OCI-LY1 (cell line): ENCODE results near the gene ZNF608.

Experiments used
- EZH2 ChIP-seq: fragments of 200-600 bp; sonication (generic), shearing (Covaris generic); IDR thresholded peaks from 2 replicates; pipeline ENCODE4 v1.8.0; 2017; ENCODE audit warnings: borderline replicate concordance, mixed run types, mild to moderate bottlenecking, antibody characterized with exemption, low read length, moderate library complexity, mixed read lengths
- TF ChIP-seq, protein P1 (sequence below): fragments of 200-600 bp; sonication (generic), shearing (Covaris generic); IDR thresholded peaks from 2 replicates; pipeline ENCODE4 v1.5.1; 2017; ENCODE audit warnings: mild to moderate bottlenecking, antibody characterized with exemption, low read length, moderate library complexity, mixed read lengths

GRCh38 chr5:124708086-124708485 is 38.4 kb downstream of the ZNF608 start:
- TF ChIP-seq EZH2 = no peak
- TF ChIP-seq, protein P1, sequence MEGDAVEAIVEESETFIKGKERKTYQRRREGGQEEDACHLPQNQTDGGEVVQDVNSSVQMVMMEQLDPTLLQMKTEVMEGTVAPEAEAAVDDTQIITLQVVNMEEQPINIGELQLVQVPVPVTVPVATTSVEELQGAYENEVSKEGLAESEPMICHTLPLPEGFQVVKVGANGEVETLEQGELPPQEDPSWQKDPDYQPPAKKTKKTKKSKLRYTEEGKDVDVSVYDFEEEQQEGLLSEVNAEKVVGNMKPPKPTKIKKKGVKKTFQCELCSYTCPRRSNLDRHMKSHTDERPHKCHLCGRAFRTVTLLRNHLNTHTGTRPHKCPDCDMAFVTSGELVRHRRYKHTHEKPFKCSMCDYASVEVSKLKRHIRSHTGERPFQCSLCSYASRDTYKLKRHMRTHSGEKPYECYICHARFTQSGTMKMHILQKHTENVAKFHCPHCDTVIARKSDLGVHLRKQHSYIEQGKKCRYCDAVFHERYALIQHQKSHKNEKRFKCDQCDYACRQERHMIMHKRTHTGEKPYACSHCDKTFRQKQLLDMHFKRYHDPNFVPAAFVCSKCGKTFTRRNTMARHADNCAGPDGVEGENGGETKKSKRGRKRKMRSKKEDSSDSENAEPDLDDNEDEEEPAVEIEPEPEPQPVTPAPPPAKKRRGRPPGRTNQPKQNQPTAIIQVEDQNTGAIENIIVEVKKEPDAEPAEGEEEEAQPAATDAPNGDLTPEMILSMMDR = no peak
